HepG2 (cell line): ENCODE measurements around the gene C1QTNF5. TPM values are rescaled to one million over a fixed set of nuclear protein-coding genes. Genes with fewer than 3 reads are reported as not detected.

Experiments used
- HCFC1 ChIP-seq: fragments of 150-350 bp; IDR thresholded peaks from 2 replicates; pipeline ENCODE4 v1.6.1; 2014; ENCODE audit warnings: low read depth, low read length
- HMGXB4 ChIP-seq, 2 experiments: sonication (generic) in 1 of 2; formaldehyde crosslinking in 1 of 2; IDR thresholded peaks; 2 replicates each; pipeline versions ENCODE4 v1.4.0 to v1.6.1; 2018 to 2020; ENCODE audit warnings: missing genetic modification reagents in 2 of 2, borderline replicate concordance in 1 of 2, low read depth in 1 of 2, mild to moderate bottlenecking in 1 of 2, missing biosample characterization in 1 of 2
- KAT8 ChIP-seq: IDR thresholded peaks from 2 replicates; pipeline ENCODE4 v1.6.1; 2016; ENCODE audit warnings: missing genetic modification reagents, missing compliant biosample characterization
- LCORL ChIP-seq, 2 experiments: fragments of 450-650 bp in 1 of 2; sonication (generic) in 1 of 2; formaldehyde crosslinking in 1 of 2; IDR thresholded peaks; 2 replicates each; pipeline versions ENCODE4 v1.5.0 to v1.6.1; 2017 to 2020; ENCODE audit warnings: antibody characterized with exemption in 1 of 2, missing genetic modification reagents in 1 of 2
- PITX1 ChIP-seq: sonication (generic); formaldehyde crosslinking; IDR thresholded peaks from 2 replicates; pipeline ENCODE4 v1.5.1; 2020; ENCODE audit warnings: mild to moderate bottlenecking, missing genetic modification reagents
- RAD21 ChIP-seq: fragments of 450-650 bp; formaldehyde crosslinking; IDR thresholded peaks from 2 replicates; pipeline ENCODE4 v1.5.0; 2020; ENCODE audit warnings: mild to moderate bottlenecking
- SIN3A ChIP-seq: IDR thresholded peaks from 2 replicates; pipeline ENCODE4 v1.6.1; 2011; ENCODE audit warnings: low read depth, mild to moderate bottlenecking, control low read depth, low read length, borderline replicate concordance
- SNAPC4 ChIP-seq: sonication (generic); formaldehyde crosslinking; IDR thresholded peaks from 2 replicates; pipeline ENCODE4 v1.4.0; 2020; ENCODE audit warnings: mild to moderate bottlenecking, missing genetic modification reagents
- SOX6 ChIP-seq, 2 experiments: fragments of 450-650 bp in 1 of 2; sonication (generic) in 1 of 2; formaldehyde crosslinking in 1 of 2; IDR thresholded peaks; 2 replicates each; pipeline versions ENCODE4 v1.4.0 to v1.6.1; 2017 to 2020; ENCODE audit warnings: antibody characterized with exemption in 1 of 2, mild to moderate bottlenecking in 1 of 2, missing genetic modification reagents in 1 of 2
- STAT5B ChIP-seq: sonication (generic); formaldehyde crosslinking; IDR thresholded peaks from 2 replicates; pipeline ENCODE4 v1.4.0; 2020; ENCODE audit warnings: missing genetic modification reagents
- TFDP1 ChIP-seq: IDR thresholded peaks from 2 replicates; pipeline ENCODE4 v1.6.1; 2016; ENCODE audit warnings: missing compliant biosample characterization, missing genetic modification reagents, borderline replicate concordance
- TRIM24 ChIP-seq: sonication (generic); formaldehyde crosslinking; IDR thresholded peaks from 2 replicates; pipeline ENCODE4 v1.8.0; 2022; ENCODE audit warnings: mild to moderate bottlenecking, missing genetic modification reagents
- ZFP62 ChIP-seq: sonication (generic); formaldehyde crosslinking; IDR thresholded peaks from 2 replicates; pipeline ENCODE4 v1.4.0; 2020; ENCODE audit warnings: missing genetic modification reagents
- polyA plus RNA-seq, 8 experiments: library from polyadenylated mRNA; depleted of rRNA in 3 of 8; stranded (reverse) in 7 of 8; unstranded in 1 of 8; fragments of >200 nt; fragmentation: Illumina TruSeq in 4 of 8; extraction: Trizol in 4 of 8; gene quantifications; 2 replicates each; pipeline versions ENCODE4 v1.2.1 to v1.2.3, GENCODE V29; 2011 to 2016; ENCODE audit warnings: low read depth in 4 of 8, missing spikeins in 1 of 8, mixed read lengths in 1 of 8; ENCODE audit not compliant: insufficient read depth in 1 of 8
- total RNA-seq, 5 experiments: library from RNA; depleted of rRNA; stranded (reverse); fragments of >200 nt; fragmentation: Illumina TruSeq; extraction: Trizol; gene quantifications; 2 replicates each; pipeline ENCODE4 v1.2.3, GENCODE V29; 2016; ENCODE audit warnings: low read depth in 1 of 5
- TF ChIP-seq, protein P1 (sequence below): IDR thresholded peaks from 2 replicates; pipeline ENCODE4 v1.6.1; 2012; ENCODE audit warnings: low read length, improper control_type of control experiment
- TF ChIP-seq, protein P2 (sequence below): IDR thresholded peaks from 2 replicates; pipeline ENCODE4 v1.6.1; 2016; ENCODE audit warnings: missing biosample characterization, missing genetic modification reagents, low read depth

C1QTNF5 gene
- total and polyA plus RNA-seq, 2 of the 13 experiments (the other 11 are each of a cell fraction or from before 2014, with no cell fraction given), result 0.86 to 1.2 TPM

GRCh38 chr11:119373921-119374631 is 33.4 kb upstream of the C1QTNF5 start (continued):
- TF ChIP-seq SNAPC4 (CRISPR knock-in tag) (no peak), TRIM24 (CRISPR knock-in tag) (no peak), STAT5B (CRISPR knock-in tag) (no peak), HCFC1 (no peak), LCORL (IDR thresholded peaks at IDR 0.05) (no peak), LCORL (CRISPR knock-in tag; IDR thresholded peaks at IDR 0.05) (0 out of 2 replicates have a peak, but pooled peaks have one; percentile 36), ZFP62 (CRISPR knock-in tag) (no peak), TFDP1 (no peak), KAT8 (CRISPR knock-in tag) (peak; percentile 41; the same call in 1 of the 2 replicates), HMGXB4 (CRISPR knock-in tag; IDR thresholded peaks at IDR 0.05; ENCODE audit: borderline replicate concordance in 1 of 2, low read depth in 1 of 2) (peak in 1 of 2 experiments; percentile 74; a peak in 1 of 4 replicates), SIN3A (no peak), PITX1 (CRISPR knock-in tag) (0 out of 2 replicates have a peak, but pooled peaks have one; percentile 20), SOX6 (IDR thresholded peaks at IDR 0.05) (no peak), SOX6 (CRISPR knock-in tag; IDR thresholded peaks at IDR 0.05) (no peak; the same call in 1 of the 2 replicates), RAD21 (peak; percentile 90)
- TF ChIP-seq, protein P1, sequence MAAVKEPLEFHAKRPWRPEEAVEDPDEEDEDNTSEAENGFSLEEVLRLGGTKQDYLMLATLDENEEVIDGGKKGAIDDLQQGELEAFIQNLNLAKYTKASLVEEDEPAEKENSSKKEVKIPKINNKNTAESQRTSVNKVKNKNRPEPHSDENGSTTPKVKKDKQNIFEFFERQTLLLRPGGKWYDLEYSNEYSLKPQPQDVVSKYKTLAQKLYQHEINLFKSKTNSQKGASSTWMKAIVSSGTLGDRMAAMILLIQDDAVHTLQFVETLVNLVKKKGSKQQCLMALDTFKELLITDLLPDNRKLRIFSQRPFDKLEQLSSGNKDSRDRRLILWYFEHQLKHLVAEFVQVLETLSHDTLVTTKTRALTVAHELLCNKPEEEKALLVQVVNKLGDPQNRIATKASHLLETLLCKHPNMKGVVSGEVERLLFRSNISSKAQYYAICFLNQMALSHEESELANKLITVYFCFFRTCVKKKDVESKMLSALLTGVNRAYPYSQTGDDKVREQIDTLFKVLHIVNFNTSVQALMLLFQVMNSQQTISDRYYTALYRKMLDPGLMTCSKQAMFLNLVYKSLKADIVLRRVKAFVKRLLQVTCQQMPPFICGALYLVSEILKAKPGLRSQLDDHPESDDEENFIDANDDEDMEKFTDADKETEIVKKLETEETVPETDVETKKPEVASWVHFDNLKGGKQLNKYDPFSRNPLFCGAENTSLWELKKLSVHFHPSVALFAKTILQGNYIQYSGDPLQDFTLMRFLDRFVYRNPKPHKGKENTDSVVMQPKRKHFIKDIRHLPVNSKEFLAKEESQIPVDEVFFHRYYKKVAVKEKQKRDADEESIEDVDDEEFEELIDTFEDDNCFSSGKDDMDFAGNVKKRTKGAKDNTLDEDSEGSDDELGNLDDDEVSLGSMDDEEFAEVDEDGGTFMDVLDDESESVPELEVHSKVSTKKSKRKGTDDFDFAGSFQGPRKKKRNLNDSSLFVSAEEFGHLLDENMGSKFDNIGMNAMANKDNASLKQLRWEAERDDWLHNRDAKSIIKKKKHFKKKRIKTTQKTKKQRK, result no peak
- TF ChIP-seq, protein P2, sequence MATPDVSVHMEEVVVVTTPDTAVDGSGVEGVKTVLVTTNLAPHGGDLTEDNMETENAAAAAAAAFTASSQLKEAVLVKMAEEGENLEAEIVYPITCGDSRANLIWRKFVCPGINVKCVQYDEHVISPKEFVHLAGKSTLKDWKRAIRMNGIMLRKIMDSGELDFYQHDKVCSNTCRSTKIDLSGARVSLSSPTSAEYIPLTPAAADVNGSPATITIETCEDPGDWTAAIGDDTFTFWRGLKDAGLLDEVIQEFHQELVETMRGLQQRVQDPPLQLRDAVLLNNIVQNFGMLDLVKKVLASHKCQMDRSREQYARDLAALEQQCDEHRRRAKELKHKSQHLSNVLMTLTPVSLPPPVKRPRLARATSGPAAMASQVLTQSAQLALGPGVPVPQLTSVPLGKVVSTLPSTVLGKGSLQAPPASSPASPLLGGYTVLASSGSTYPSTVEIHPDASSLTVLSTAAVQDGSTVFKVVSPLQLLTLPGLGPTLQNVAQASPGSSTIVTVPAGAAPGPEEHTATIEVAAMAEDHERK (CRISPR knock-in tag), result no peak
